ENCODE results near the gene TCEAL7. TPM values are rescaled to one million over a fixed set of nuclear protein-coding genes. Genes with fewer than 3 reads are reported as not detected.

Gene TCEAL7
- total and polyA plus RNA-seq, 9 of the 15 experiments (the other 6 are each of a cell fraction or from before 2014, with no cell fraction given) = 0.07 to 0.34 (median 0.13) TPM; not detected in 4

Small RNAs within 50 kb of the gene (small RNA-seq; reads per million reads assigned to genes)
- not detected for gene Z92846.1

Other genes starting within 250 kb of the TCEAL7 start
Only the 7 nearest of the 8 such genes appear.
- gene BEX4, start 115.1 kb upstream of the TCEAL7 start, total RNA-seq (2014; rRNA removed) = 246 and 255 TPM in 2 replicates
- gene BEX4, start 115.1 kb upstream of the TCEAL7 start, total RNA-seq (2014; rRNA removed; fragmentation: Illumina TruSeq; extraction: Trizol) = 222 and 244 TPM in 2 replicates
- 147 and 154 TPM in 2 replicates for gene BEX4, start 115.1 kb upstream of the TCEAL7 start, total RNA-seq (2015; rRNA removed; fragmentation: Illumina TruSeq; extraction: Trizol)
- gene BEX4, start 115.1 kb upstream of the TCEAL7 start, total RNA-seq (2021) = 135 and 149 TPM in 2 replicates
- 124 and 133 TPM in 2 replicates for gene BEX4, start 115.1 kb upstream of the TCEAL7 start, polyA plus RNA-seq (2011; rRNA removed)
- gene BEX4, start 115.1 kb upstream of the TCEAL7 start, polyA plus RNA-seq (2014; fragmentation: Illumina TruSeq; extraction: Trizol) = 359 and 399 TPM in 2 replicates
- 100 to 1,000 TPM in 1 of 2 experiments, 10 to 100 TPM in 1; 74.6 to 104 TPM for gene BEX4, start 115.1 kb upstream of the TCEAL7 start, polyA plus RNA-seq (2014; fragmentation: Nextera tagmentation; extraction: Ambion mirVana)
- gene BEX4, start 115.1 kb upstream of the TCEAL7 start, polyA plus RNA-seq (2014; rRNA removed) = 309 and 343 TPM in 2 replicates
- 63.3 and 82.6 TPM in 2 replicates for gene TCEAL8, start 75.1 kb upstream of the TCEAL7 start, total RNA-seq (2014; rRNA removed)
- 106 and 120 TPM in 2 replicates for gene TCEAL8, start 75.1 kb upstream of the TCEAL7 start, total RNA-seq (2014; rRNA removed; fragmentation: Illumina TruSeq; extraction: Trizol)
- gene TCEAL8, start 75.1 kb upstream of the TCEAL7 start, total RNA-seq (2015; rRNA removed; fragmentation: Illumina TruSeq; extraction: Trizol) = 75.7 and 84.5 TPM in 2 replicates
- gene TCEAL8, start 75.1 kb upstream of the TCEAL7 start, total RNA-seq (2021) = 47.8 and 49.0 TPM in 2 replicates
- gene TCEAL8, start 75.1 kb upstream of the TCEAL7 start, polyA plus RNA-seq (2011; rRNA removed) = 61.1 and 66.3 TPM in 2 replicates
- 94.0 and 110 TPM in 2 replicates for gene TCEAL8, start 75.1 kb upstream of the TCEAL7 start, polyA plus RNA-seq (2014; fragmentation: Illumina TruSeq; extraction: Trizol)
- 100 to 1,000 TPM; 153 to 178 TPM for gene TCEAL8, start 75.1 kb upstream of the TCEAL7 start, polyA plus RNA-seq (2014; fragmentation: Nextera tagmentation; extraction: Ambion mirVana)
- 82.4 and 101 TPM in 2 replicates for gene TCEAL8, start 75.1 kb upstream of the TCEAL7 start, polyA plus RNA-seq (2014; rRNA removed)
- gene TCEAL5, start 53.5 kb upstream of the TCEAL7 start, total RNA-seq (2014; rRNA removed) = 0.18 and 0.24 TPM in 2 replicates
- not detected in 2 replicates for gene TCEAL5, start 53.5 kb upstream of the TCEAL7 start, total RNA-seq (2014; rRNA removed; fragmentation: Illumina TruSeq; extraction: Trizol)
- not detected in 2 replicates for gene TCEAL5, start 53.5 kb upstream of the TCEAL7 start, total RNA-seq (2015; rRNA removed; fragmentation: Illumina TruSeq; extraction: Trizol)
- not detected in 2 replicates for gene TCEAL5, start 53.5 kb upstream of the TCEAL7 start, total RNA-seq (2021)
- gene TCEAL5, start 53.5 kb upstream of the TCEAL7 start, polyA plus RNA-seq (2011; rRNA removed) = not detected in 2 replicates
- gene TCEAL5, start 53.5 kb upstream of the TCEAL7 start, polyA plus RNA-seq (2014; fragmentation: Illumina TruSeq; extraction: Trizol) = 0.10 TPM in 1 of 2 replicates, not detected in the other
- gene TCEAL5, start 53.5 kb upstream of the TCEAL7 start, polyA plus RNA-seq (2014; fragmentation: Nextera tagmentation; extraction: Ambion mirVana) = not detected
- gene TCEAL5, start 53.5 kb upstream of the TCEAL7 start, polyA plus RNA-seq (2014; rRNA removed) = 0.07 TPM in 1 of 2 replicates, not detected in the other
- 12.0 and 13.1 TPM in 2 replicates for gene BEX2, start 19.2 kb upstream of the TCEAL7 start, total RNA-seq (2014; rRNA removed)
- 9.3 and 11.1 TPM in 2 replicates for gene BEX2, start 19.2 kb upstream of the TCEAL7 start, total RNA-seq (2014; rRNA removed; fragmentation: Illumina TruSeq; extraction: Trizol)
- gene BEX2, start 19.2 kb upstream of the TCEAL7 start, total RNA-seq (2015; rRNA removed; fragmentation: Illumina TruSeq; extraction: Trizol) = 5.5 and 6.7 TPM in 2 replicates
- gene BEX2, start 19.2 kb upstream of the TCEAL7 start, total RNA-seq (2021) = 5.2 and 8.3 TPM in 2 replicates
- gene BEX2, start 19.2 kb upstream of the TCEAL7 start, polyA plus RNA-seq (2011; rRNA removed) = 5.4 and 8.5 TPM in 2 replicates
- gene BEX2, start 19.2 kb upstream of the TCEAL7 start, polyA plus RNA-seq (2014; fragmentation: Illumina TruSeq; extraction: Trizol) = 7.7 and 13.3 TPM in 2 replicates
- 1 to 10 TPM; 8.3 to 8.9 TPM for gene BEX2, start 19.2 kb upstream of the TCEAL7 start, polyA plus RNA-seq (2014; fragmentation: Nextera tagmentation; extraction: Ambion mirVana)
- 13.3 and 18.0 TPM in 2 replicates for gene BEX2, start 19.2 kb upstream of the TCEAL7 start, polyA plus RNA-seq (2014; rRNA removed)
- 32.3 and 43.3 TPM in 2 replicates for gene TCEAL9, start 26.3 kb downstream of the TCEAL7 start, total RNA-seq (2014; rRNA removed)
- 69.6 and 74.1 TPM in 2 replicates for gene TCEAL9, start 26.3 kb downstream of the TCEAL7 start, total RNA-seq (2014; rRNA removed; fragmentation: Illumina TruSeq; extraction: Trizol)
- gene TCEAL9, start 26.3 kb downstream of the TCEAL7 start, total RNA-seq (2015; rRNA removed; fragmentation: Illumina TruSeq; extraction: Trizol) = 63.0 and 64.5 TPM in 2 replicates
- 16.2 and 19.5 TPM in 2 replicates for gene TCEAL9, start 26.3 kb downstream of the TCEAL7 start, total RNA-seq (2021)
- gene TCEAL9, start 26.3 kb downstream of the TCEAL7 start, polyA plus RNA-seq (2011; rRNA removed) = 24.9 and 28.8 TPM in 2 replicates
- gene TCEAL9, start 26.3 kb downstream of the TCEAL7 start, polyA plus RNA-seq (2014; fragmentation: Illumina TruSeq; extraction: Trizol) = 60.1 and 70.8 TPM in 2 replicates
- 100 to 1,000 TPM in 1 of 2 experiments, 10 to 100 TPM in 1; 96.7 to 106 TPM for gene TCEAL9, start 26.3 kb downstream of the TCEAL7 start, polyA plus RNA-seq (2014; fragmentation: Nextera tagmentation; extraction: Ambion mirVana)
- gene TCEAL9, start 26.3 kb downstream of the TCEAL7 start, polyA plus RNA-seq (2014; rRNA removed) = 67.1 and 83.4 TPM in 2 replicates
- gene BEX3, start 46.3 kb downstream of the TCEAL7 start, total RNA-seq (2014; rRNA removed) = not detected in 2 replicates
- gene BEX3, start 46.3 kb downstream of the TCEAL7 start, total RNA-seq (2014; rRNA removed; fragmentation: Illumina TruSeq; extraction: Trizol) = not detected in 2 replicates
- gene BEX3, start 46.3 kb downstream of the TCEAL7 start, total RNA-seq (2015; rRNA removed; fragmentation: Illumina TruSeq; extraction: Trizol) = not detected in 2 replicates
- gene BEX3, start 46.3 kb downstream of the TCEAL7 start, total RNA-seq (2021) = 0.47 and 0.58 TPM in 2 replicates
- gene BEX3, start 46.3 kb downstream of the TCEAL7 start, polyA plus RNA-seq (2011; rRNA removed) = not detected in 2 replicates
- not detected in 2 replicates for gene BEX3, start 46.3 kb downstream of the TCEAL7 start, polyA plus RNA-seq (2014; fragmentation: Illumina TruSeq; extraction: Trizol)
- not detected for gene BEX3, start 46.3 kb downstream of the TCEAL7 start, polyA plus RNA-seq (2014; fragmentation: Nextera tagmentation; extraction: Ambion mirVana)
- gene BEX3, start 46.3 kb downstream of the TCEAL7 start, polyA plus RNA-seq (2014; rRNA removed) = 0.21 TPM in 1 of 2 replicates, not detected in the other
- gene RAB40A, start 189.2 kb downstream of the TCEAL7 start, total RNA-seq (2014; rRNA removed) = 0.08 TPM in 1 of 2 replicates, not detected in the other
- gene RAB40A, start 189.2 kb downstream of the TCEAL7 start, total RNA-seq (2014; rRNA removed; fragmentation: Illumina TruSeq; extraction: Trizol) = 0.06 and 0.07 TPM in 2 replicates
- 0.14 TPM in 1 of 2 replicates, not detected in the other for gene RAB40A, start 189.2 kb downstream of the TCEAL7 start, total RNA-seq (2015; rRNA removed; fragmentation: Illumina TruSeq; extraction: Trizol)
- gene RAB40A, start 189.2 kb downstream of the TCEAL7 start, total RNA-seq (2021) = not detected in 2 replicates
- 0.04 and 0.08 TPM in 2 replicates for gene RAB40A, start 189.2 kb downstream of the TCEAL7 start, polyA plus RNA-seq (2011; rRNA removed)
- not detected in 2 replicates for gene RAB40A, start 189.2 kb downstream of the TCEAL7 start, polyA plus RNA-seq (2014; fragmentation: Illumina TruSeq; extraction: Trizol)
- under 1 TPM; 0.11 to 0.15 TPM for gene RAB40A, start 189.2 kb downstream of the TCEAL7 start, polyA plus RNA-seq (2014; fragmentation: Nextera tagmentation; extraction: Ambion mirVana)
- gene RAB40A, start 189.2 kb downstream of the TCEAL7 start, polyA plus RNA-seq (2014; rRNA removed) = 0.09 and 0.18 TPM in 2 replicates

Data from K562 (cell line).